HEK293 (cell line): Measurements from ENCODE around the gene KCNMB4.
A peak's percentile ranks its signal among the peaks of the same experiment; 100 is the strongest.

ENCODE experiments used
- KLF16 ChIP-seq: fragments of 450-650 bp; formaldehyde crosslinking; IDR thresholded peaks from 2 replicates; pipeline ENCODE4 v1.5.1; 2017; ENCODE audit warnings: missing biosample characterization, missing genetic modification characterization
- KLF8 ChIP-seq: fragments of 450-650 bp; formaldehyde crosslinking; IDR thresholded peaks from 2 replicates; pipeline ENCODE4 v1.5.1; 2016; ENCODE audit warnings: missing biosample characterization, missing genetic modification characterization
- SCRT2 ChIP-seq: fragments of 450-650 bp; formaldehyde crosslinking; IDR thresholded peaks from 2 replicates; pipeline ENCODE4 v1.5.1; 2016; ENCODE audit warnings: missing biosample characterization, missing genetic modification characterization
- SP3 ChIP-seq: fragments of 450-650 bp; formaldehyde crosslinking; IDR thresholded peaks from 2 replicates; pipeline ENCODE4 v1.5.1; 2016; ENCODE audit warnings: missing biosample characterization, missing genetic modification characterization
- TCF7L2 ChIP-seq: IDR thresholded peaks from 2 replicates; pipeline ENCODE4 v1.6.1; 2011; ENCODE audit warnings: low read depth, mild to moderate bottlenecking, inconsistent platforms, low read length, moderate library complexity, borderline replicate concordance
- ZIC2 ChIP-seq: fragments of 450-650 bp; formaldehyde crosslinking; IDR thresholded peaks from 2 replicates; pipeline ENCODE4 v1.5.1; 2016; ENCODE audit warnings: missing biosample characterization, missing genetic modification characterization
- ZNF133 ChIP-seq: fragments of 450-650 bp; formaldehyde crosslinking; IDR thresholded peaks from 2 replicates; pipeline ENCODE4 v1.5.1; 2016; ENCODE audit warnings: missing biosample characterization, missing genetic modification characterization
- ZNF175 ChIP-seq: fragments of 450-650 bp; formaldehyde crosslinking; IDR thresholded peaks from 2 replicates; pipeline ENCODE4 v1.5.1; 2016; ENCODE audit warnings: missing biosample characterization, missing genetic modification characterization
- ZNF324 ChIP-seq: fragments of 450-650 bp; formaldehyde crosslinking; IDR thresholded peaks from 2 replicates; pipeline ENCODE4 v1.5.1; 2016; ENCODE audit warnings: missing biosample characterization, missing genetic modification characterization
- ZNF394 ChIP-seq: fragments of 450-650 bp; formaldehyde crosslinking; IDR thresholded peaks from 2 replicates; pipeline ENCODE4 v1.5.1; 2016; ENCODE audit warnings: missing biosample characterization, missing genetic modification characterization, mild to moderate bottlenecking, moderate library complexity, borderline replicate concordance
- ZNF423 ChIP-seq: fragments of 450-650 bp; formaldehyde crosslinking; IDR thresholded peaks from 2 replicates; pipeline ENCODE4 v1.5.1; 2016; ENCODE audit warnings: missing biosample characterization, missing genetic modification characterization
- ZNF473 ChIP-seq: fragments of 450-650 bp; formaldehyde crosslinking; IDR thresholded peaks from 2 replicates; pipeline ENCODE4 v1.5.1; 2017; ENCODE audit warnings: missing biosample characterization, missing genetic modification characterization
- ZNF558 ChIP-seq: fragments of 450-650 bp; formaldehyde crosslinking; IDR thresholded peaks from 2 replicates; pipeline ENCODE4 v1.5.1; 2016; ENCODE audit warnings: missing biosample characterization, missing genetic modification characterization
- ZNF76 ChIP-seq: fragments of 450-650 bp; formaldehyde crosslinking; IDR thresholded peaks from 2 replicates; pipeline ENCODE4; 2016; ENCODE audit warnings: low read depth, missing biosample characterization, missing genetic modification characterization, borderline replicate concordance
- ZNF777 ChIP-seq: fragments of 450-650 bp; formaldehyde crosslinking; IDR thresholded peaks from 2 replicates; pipeline ENCODE4 v1.5.1; 2017; ENCODE audit warnings: missing biosample characterization, missing genetic modification characterization, borderline replicate concordance
- ZNF792 ChIP-seq: fragments of 450-650 bp; formaldehyde crosslinking; IDR thresholded peaks from 2 replicates; pipeline ENCODE4 v1.5.1; 2016; ENCODE audit warnings: missing biosample characterization, missing genetic modification characterization
- TF ChIP-seq, protein P1 (sequence below): fragments of 450-650 bp; formaldehyde crosslinking; IDR thresholded peaks from 2 replicates; pipeline ENCODE4 v1.5.1; 2017; ENCODE audit warnings: missing biosample characterization, missing genetic modification characterization
- TF ChIP-seq, protein P2 (sequence below): fragments of 450-650 bp; IDR thresholded peaks from 2 replicates; pipeline ENCODE4 v1.5.1; 2018; ENCODE audit warnings: missing biosample characterization, mild to moderate bottlenecking, missing genetic modification characterization
- TF ChIP-seq, protein P3 (sequence below): fragments of 450-650 bp; formaldehyde crosslinking; IDR thresholded peaks from 2 replicates; pipeline ENCODE4 v1.5.1; 2016; ENCODE audit warnings: missing biosample characterization, missing genetic modification characterization
- TF ChIP-seq, protein P4 (sequence below): fragments of 450-650 bp; formaldehyde crosslinking; IDR thresholded peaks from 2 replicates; pipeline ENCODE4 v1.5.1; 2017; ENCODE audit warnings: missing biosample characterization, missing genetic modification characterization
- TF ChIP-seq, protein P5 (sequence below): fragments of 450-650 bp; formaldehyde crosslinking; IDR thresholded peaks from 2 replicates; pipeline ENCODE4 v1.5.1; 2016; ENCODE audit warnings: missing biosample characterization, missing genetic modification characterization
- TF ChIP-seq, protein P6 (sequence below): fragments of 450-650 bp; formaldehyde crosslinking; IDR thresholded peaks from 2 replicates; pipeline ENCODE4 v1.5.1; 2017; ENCODE audit warnings: missing biosample characterization, missing genetic modification characterization
- TF ChIP-seq, protein P7 (sequence below): fragments of 450-650 bp; formaldehyde crosslinking; optimal IDR thresholded peaks from 2 replicates; pipeline ENCODE3; 2016; ENCODE audit warnings: missing biosample characterization, mild to moderate bottlenecking, missing genetic modification characterization
- TF ChIP-seq, protein P8 (sequence below): fragments of 450-650 bp; formaldehyde crosslinking; IDR thresholded peaks from 2 replicates; pipeline ENCODE4 v1.5.1; 2016; ENCODE audit warnings: missing biosample characterization, missing genetic modification characterization

Gene KCNMB4

DNA sequence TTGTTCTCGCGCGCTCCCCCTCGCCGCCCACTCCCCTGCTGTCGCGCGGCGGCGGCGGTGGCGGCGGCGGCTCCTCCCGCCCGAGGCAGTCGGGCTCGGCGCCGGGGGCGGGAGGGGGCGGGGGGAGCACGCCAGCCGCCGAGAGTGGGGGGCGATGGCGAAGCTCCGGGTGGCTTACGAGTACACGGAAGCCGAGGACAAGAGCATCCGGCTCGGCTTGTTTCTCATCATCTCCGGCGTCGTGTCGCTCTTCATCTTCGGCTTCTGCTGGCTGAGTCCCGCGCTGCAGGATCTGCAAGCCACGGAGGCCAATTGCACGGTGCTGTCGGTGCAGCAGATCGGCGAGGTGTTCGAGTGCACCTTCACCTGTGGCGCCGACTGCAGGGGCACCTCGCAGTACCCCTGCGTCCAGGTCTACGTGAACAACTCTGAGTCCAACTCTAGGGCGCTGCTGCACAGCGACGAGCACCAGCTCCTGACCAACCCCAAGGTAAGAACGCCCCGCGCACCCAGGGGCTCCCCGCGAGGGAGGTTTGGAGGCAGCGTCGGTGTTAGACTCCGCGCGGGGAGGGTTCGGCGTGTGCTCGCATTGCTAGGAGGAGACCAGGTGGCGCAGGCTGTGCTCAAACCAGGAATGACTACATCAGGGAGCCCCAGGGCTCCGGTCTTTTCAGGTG is 629 bp downstream of the KCNMB4 start (continued):
- TF ChIP-seq, protein P1, sequence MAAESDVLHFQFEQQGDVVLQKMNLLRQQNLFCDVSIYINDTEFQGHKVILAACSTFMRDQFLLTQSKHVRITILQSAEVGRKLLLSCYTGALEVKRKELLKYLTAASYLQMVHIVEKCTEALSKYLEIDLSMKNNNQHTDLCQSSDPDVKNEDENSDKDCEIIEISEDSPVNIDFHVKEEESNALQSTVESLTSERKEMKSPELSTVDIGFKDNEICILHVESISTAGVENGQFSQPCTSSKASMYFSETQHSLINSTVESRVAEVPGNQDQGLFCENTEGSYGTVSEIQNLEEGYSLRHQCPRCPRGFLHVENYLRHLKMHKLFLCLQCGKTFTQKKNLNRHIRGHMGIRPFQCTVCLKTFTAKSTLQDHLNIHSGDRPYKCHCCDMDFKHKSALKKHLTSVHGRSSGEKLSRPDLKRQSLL (tag by site-specific recombination), result no peak
- 0 out of 2 replicates have a peak, but pooled peaks have one; percentile 10 for TF ChIP-seq ZNF76 (tag by site-specific recombination)
- 0 out of 2 replicates have a peak, but pooled peaks have one; percentile 42 for TF ChIP-seq ZNF324 (tag by site-specific recombination)
- TF ChIP-seq, protein P2, sequence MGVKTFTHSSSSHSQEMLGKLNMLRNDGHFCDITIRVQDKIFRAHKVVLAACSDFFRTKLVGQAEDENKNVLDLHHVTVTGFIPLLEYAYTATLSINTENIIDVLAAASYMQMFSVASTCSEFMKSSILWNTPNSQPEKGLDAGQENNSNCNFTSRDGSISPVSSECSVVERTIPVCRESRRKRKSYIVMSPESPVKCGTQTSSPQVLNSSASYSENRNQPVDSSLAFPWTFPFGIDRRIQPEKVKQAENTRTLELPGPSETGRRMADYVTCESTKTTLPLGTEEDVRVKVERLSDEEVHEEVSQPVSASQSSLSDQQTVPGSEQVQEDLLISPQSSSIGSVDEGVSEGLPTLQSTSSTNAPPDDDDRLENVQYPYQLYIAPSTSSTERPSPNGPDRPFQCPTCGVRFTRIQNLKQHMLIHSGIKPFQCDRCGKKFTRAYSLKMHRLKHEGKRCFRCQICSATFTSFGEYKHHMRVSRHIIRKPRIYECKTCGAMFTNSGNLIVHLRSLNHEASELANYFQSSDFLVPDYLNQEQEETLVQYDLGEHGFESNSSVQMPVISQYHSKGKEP, result 0 out of 2 replicates have a peak, but pooled peaks have one; percentile 50
- TF ChIP-seq, protein P3, sequence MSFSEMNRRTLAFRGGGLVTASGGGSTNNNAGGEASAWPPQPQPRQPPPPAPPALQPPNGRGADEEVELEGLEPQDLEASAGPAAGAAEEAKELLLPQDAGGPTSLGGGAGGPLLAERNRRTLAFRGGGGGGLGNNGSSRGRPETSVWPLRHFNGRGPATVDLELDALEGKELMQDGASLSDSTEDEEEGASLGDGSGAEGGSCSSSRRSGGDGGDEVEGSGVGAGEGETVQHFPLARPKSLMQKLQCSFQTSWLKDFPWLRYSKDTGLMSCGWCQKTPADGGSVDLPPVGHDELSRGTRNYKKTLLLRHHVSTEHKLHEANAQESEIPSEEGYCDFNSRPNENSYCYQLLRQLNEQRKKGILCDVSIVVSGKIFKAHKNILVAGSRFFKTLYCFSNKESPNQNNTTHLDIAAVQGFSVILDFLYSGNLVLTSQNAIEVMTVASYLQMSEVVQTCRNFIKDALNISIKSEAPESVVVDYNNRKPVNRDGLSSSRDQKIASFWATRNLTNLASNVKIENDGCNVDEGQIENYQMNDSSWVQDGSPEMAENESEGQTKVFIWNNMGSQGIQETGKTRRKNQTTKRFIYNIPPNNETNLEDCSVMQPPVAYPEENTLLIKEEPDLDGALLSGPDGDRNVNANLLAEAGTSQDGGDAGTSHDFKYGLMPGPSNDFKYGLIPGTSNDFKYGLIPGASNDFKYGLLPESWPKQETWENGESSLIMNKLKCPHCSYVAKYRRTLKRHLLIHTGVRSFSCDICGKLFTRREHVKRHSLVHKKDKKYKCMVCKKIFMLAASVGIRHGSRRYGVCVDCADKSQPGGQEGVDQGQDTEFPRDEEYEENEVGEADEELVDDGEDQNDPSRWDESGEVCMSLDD (tag by site-specific recombination), result peak; percentile 76
- TF ChIP-seq ZNF175 (tag by site-specific recombination), result no peak
- no peak for TF ChIP-seq ZNF473 (tag by site-specific recombination)
- TF ChIP-seq ZNF792 (tag by site-specific recombination), result 0 out of 2 replicates have a peak, but pooled peaks have one; percentile 49
- TF ChIP-seq, protein P4, sequence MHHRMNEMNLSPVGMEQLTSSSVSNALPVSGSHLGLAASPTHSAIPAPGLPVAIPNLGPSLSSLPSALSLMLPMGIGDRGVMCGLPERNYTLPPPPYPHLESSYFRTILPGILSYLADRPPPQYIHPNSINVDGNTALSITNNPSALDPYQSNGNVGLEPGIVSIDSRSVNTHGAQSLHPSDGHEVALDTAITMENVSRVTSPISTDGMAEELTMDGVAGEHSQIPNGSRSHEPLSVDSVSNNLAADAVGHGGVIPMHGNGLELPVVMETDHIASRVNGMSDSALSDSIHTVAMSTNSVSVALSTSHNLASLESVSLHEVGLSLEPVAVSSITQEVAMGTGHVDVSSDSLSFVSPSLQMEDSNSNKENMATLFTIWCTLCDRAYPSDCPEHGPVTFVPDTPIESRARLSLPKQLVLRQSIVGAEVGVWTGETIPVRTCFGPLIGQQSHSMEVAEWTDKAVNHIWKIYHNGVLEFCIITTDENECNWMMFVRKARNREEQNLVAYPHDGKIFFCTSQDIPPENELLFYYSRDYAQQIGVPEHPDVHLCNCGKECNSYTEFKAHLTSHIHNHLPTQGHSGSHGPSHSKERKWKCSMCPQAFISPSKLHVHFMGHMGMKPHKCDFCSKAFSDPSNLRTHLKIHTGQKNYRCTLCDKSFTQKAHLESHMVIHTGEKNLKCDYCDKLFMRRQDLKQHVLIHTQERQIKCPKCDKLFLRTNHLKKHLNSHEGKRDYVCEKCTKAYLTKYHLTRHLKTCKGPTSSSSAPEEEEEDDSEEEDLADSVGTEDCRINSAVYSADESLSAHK (tag by site-specific recombination), result no peak
- TF ChIP-seq, protein P5, sequence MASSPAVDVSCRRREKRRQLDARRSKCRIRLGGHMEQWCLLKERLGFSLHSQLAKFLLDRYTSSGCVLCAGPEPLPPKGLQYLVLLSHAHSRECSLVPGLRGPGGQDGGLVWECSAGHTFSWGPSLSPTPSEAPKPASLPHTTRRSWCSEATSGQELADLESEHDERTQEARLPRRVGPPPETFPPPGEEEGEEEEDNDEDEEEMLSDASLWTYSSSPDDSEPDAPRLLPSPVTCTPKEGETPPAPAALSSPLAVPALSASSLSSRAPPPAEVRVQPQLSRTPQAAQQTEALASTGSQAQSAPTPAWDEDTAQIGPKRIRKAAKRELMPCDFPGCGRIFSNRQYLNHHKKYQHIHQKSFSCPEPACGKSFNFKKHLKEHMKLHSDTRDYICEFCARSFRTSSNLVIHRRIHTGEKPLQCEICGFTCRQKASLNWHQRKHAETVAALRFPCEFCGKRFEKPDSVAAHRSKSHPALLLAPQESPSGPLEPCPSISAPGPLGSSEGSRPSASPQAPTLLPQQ (tag by site-specific recombination), result no peak
- peak; percentile 98 for TF ChIP-seq SCRT2 (tag by site-specific recombination)
- no peak for TF ChIP-seq SP3 (tag by site-specific recombination)
- TF ChIP-seq, protein P6, sequence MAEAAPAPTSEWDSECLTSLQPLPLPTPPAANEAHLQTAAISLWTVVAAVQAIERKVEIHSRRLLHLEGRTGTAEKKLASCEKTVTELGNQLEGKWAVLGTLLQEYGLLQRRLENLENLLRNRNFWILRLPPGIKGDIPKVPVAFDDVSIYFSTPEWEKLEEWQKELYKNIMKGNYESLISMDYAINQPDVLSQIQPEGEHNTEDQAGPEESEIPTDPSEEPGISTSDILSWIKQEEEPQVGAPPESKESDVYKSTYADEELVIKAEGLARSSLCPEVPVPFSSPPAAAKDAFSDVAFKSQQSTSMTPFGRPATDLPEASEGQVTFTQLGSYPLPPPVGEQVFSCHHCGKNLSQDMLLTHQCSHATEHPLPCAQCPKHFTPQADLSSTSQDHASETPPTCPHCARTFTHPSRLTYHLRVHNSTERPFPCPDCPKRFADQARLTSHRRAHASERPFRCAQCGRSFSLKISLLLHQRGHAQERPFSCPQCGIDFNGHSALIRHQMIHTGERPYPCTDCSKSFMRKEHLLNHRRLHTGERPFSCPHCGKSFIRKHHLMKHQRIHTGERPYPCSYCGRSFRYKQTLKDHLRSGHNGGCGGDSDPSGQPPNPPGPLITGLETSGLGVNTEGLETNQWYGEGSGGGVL (tag by site-specific recombination), result peak; percentile 37; the same call in 1 of the 2 replicates
- TF ChIP-seq ZNF394 (tag by site-specific recombination), result peak; percentile 30; the same call in 1 of the 2 replicates
- peak; percentile 28; the same call in 1 of the 2 replicates for TF ChIP-seq KLF8 (tag by site-specific recombination)
- TF ChIP-seq ZIC2 (tag by site-specific recombination), result peak; percentile 54
- no peak for TF ChIP-seq ZNF133 (tag by site-specific recombination)
- 0 out of 2 replicates have a peak, but pooled peaks have one; percentile 68 for TF ChIP-seq ZNF423 (tag by site-specific recombination)
- TF ChIP-seq ZNF777 (tag by site-specific recombination), result peak; percentile 89; the same call in 1 of the 2 replicates
- TF ChIP-seq TCF7L2, result no peak
- TF ChIP-seq ZNF558 (tag by site-specific recombination), result no peak
- TF ChIP-seq, protein P7, sequence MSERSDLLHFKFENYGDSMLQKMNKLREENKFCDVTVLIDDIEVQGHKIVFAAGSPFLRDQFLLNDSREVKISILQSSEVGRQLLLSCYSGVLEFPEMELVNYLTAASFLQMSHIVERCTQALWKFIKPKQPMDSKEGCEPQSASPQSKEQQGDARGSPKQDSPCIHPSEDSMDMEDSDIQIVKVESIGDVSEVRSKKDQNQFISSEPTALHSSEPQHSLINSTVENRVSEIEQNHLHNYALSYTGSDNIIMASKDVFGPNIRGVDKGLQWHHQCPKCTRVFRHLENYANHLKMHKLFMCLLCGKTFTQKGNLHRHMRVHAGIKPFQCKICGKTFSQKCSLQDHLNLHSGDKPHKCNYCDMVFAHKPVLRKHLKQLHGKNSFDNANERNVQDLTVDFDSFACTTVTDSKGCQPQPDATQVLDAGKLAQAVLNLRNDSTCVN (tag by site-specific recombination), result peak; percentile 75
- TF ChIP-seq, protein P8, sequence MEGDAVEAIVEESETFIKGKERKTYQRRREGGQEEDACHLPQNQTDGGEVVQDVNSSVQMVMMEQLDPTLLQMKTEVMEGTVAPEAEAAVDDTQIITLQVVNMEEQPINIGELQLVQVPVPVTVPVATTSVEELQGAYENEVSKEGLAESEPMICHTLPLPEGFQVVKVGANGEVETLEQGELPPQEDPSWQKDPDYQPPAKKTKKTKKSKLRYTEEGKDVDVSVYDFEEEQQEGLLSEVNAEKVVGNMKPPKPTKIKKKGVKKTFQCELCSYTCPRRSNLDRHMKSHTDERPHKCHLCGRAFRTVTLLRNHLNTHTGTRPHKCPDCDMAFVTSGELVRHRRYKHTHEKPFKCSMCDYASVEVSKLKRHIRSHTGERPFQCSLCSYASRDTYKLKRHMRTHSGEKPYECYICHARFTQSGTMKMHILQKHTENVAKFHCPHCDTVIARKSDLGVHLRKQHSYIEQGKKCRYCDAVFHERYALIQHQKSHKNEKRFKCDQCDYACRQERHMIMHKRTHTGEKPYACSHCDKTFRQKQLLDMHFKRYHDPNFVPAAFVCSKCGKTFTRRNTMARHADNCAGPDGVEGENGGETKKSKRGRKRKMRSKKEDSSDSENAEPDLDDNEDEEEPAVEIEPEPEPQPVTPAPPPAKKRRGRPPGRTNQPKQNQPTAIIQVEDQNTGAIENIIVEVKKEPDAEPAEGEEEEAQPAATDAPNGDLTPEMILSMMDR, result peak; percentile 79
- peak; percentile 74; the same call in 1 of the 2 replicates for TF ChIP-seq KLF16
